HG03354 (cell line): ENCODE data around the gene TMEM215.
"Not testable (repeated sequence)": the region's sequence is repeated elsewhere in the genome, so short reads cannot be mapped to it uniquely, and the experiment has no call there.

Experiments used
- ATAC-seq: cut with Tn5 transposase; IDR thresholded peaks from one replicate; pipeline ENCODE4 v1.9.1; 2021; ENCODE audit warnings: mild to moderate bottlenecking; ENCODE audit not compliant: unreplicated experiment, poor library complexity, severe bottlenecking

The TMEM215 gene

GRCh38 chr9:32783168-32783891, at the start of gene TMEM215:
Gene TMEM215 (plus strand): TSS chr9:32783540. CDS start chr9:32784184, 644 bp downstream.
- ATAC-seq, result no peak

GRCh38 chr9:32735476-32735875, 47.9 kb upstream of the TMEM215 start:
- no peak for ATAC-seq

- no peak for ATAC-seq
These were observed 46.0 kb upstream of the TMEM215 start for GRCh38 chr9:32737378-32737777.

- no peak for ATAC-seq
These were observed 44.7 kb upstream of the TMEM215 start for GRCh38 chr9:32738501-32739172.

- ATAC-seq, result no peak
These were observed 41.6 kb upstream of the TMEM215 start for GRCh38 chr9:32741706-32742105.

GRCh38 chr9:32742296-32742695, 41.0 kb upstream of the TMEM215 start:
- no peak for ATAC-seq

GRCh38 chr9:32748013-32748412, 35.3 kb upstream of the TMEM215 start:
- ATAC-seq, result no peak

GRCh38 chr9:32755730-32756129, 27.6 kb upstream of the TMEM215 start:
- no peak for ATAC-seq

GRCh38 chr9:32764139-32764538, 19.2 kb upstream of the TMEM215 start:
- ATAC-seq, result no peak

GRCh38 chr9:32775283-32775682, 8.1 kb upstream of the TMEM215 start:
- no peak for ATAC-seq

- no peak for ATAC-seq
These were observed 7.1 kb upstream of the TMEM215 start for GRCh38 chr9:32776201-32776600.

GRCh38 chr9:32782476-32783167, 718 bp upstream of the TMEM215 start:
- no peak for ATAC-seq

GRCh38 chr9:32787816-32788215, 4.5 kb downstream of the TMEM215 start:
- no peak for ATAC-seq

GRCh38 chr9:32796015-32796414, 12.7 kb downstream of the TMEM215 start:
- not testable (repeated sequence) for ATAC-seq

GRCh38 chr9:32801530-32801929, 18.2 kb downstream of the TMEM215 start:
- no peak for ATAC-seq

GRCh38 chr9:32807217-32807616, 23.9 kb downstream of the TMEM215 start:
- ATAC-seq, result no peak

GRCh38 chr9:32811246-32811645, 27.9 kb downstream of the TMEM215 start:
- no peak for ATAC-seq

GRCh38 chr9:32820322-32820721, 37.0 kb downstream of the TMEM215 start:
- no peak for ATAC-seq

- no peak for ATAC-seq
These were observed 39.8 kb downstream of the TMEM215 start for GRCh38 chr9:32823101-32823500.

GRCh38 chr9:32823551-32823950, 40.2 kb downstream of the TMEM215 start:
- no peak for ATAC-seq

GRCh38 chr9:32825203-32825602, 41.9 kb downstream of the TMEM215 start:
- ATAC-seq, result no peak
